Epithelial cell of proximal tubule (primary cell): Measurements from ENCODE around the gene CYRIA. TPM values are rescaled to one million over a fixed set of nuclear protein-coding genes. Genes with fewer than 3 reads are reported as not detected.

Experiments
- DNase-seq: peaks from one replicate; pipeline ENCODE4 v3.0.0-alpha.2; 2011; ENCODE audit warnings: low read depth
- H3K4me3 ChIP-seq: 2 replicates; pipeline ENCODE4 v1.5.1; 2011; ENCODE audit warnings: low read depth, mild to moderate bottlenecking, low read length
- total RNA-seq: library from RNA; depleted of rRNA; stranded (reverse); fragments of >200 nt; gene quantifications from 2 replicates; pipeline ENCODE4 v1.2.3, GENCODE V29; 2015
- TF ChIP-seq, protein P1 (sequence below): conservative IDR thresholded peaks from 2 replicates; pipeline ENCODE4 v1.5.1; 2012; ENCODE audit warnings: low read depth, mild to moderate bottlenecking, low read length

Gene CYRIA
- total RNA-seq, 1 donor from 2014 or later, result 2.0 TPM

DNA sequence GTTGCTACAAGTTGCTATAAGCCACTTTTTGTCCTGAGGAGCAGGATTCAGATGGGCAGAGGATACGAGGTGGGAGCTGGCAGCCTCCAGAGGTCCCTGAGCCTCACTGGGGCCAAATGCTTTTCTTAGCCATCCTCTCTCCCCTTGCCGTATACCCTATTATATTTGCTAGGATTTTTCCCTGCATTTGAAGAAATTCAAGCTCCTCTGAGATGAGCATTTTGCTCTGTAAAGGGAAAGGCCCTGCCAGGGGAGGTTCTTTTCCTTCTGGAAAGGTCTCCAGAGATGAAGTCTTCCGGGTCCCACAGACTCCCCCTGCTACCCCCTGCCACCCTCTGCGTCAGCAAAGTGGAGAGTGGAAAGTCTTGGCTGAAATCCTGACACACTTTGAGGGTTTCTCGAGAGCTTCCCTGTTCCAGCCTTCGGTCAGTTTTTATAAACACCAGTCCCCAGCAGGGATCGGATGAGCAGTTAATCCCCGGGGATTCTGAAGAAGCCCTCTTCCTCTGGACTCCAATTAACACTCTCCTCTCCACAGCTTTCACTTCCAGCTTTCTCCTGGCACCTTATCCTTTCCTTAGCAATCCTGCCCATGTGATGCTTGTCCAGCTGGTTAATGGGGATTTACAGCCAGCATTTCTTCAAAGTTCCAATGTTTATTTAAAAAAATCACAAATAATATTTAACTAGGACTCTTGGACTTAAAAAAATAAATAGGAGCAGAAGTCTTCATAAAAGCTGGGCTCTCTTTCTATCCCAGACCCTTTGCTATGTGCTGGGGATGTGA is 13.1 kb downstream of the CYRIA start:
- TF ChIP-seq, protein P1, sequence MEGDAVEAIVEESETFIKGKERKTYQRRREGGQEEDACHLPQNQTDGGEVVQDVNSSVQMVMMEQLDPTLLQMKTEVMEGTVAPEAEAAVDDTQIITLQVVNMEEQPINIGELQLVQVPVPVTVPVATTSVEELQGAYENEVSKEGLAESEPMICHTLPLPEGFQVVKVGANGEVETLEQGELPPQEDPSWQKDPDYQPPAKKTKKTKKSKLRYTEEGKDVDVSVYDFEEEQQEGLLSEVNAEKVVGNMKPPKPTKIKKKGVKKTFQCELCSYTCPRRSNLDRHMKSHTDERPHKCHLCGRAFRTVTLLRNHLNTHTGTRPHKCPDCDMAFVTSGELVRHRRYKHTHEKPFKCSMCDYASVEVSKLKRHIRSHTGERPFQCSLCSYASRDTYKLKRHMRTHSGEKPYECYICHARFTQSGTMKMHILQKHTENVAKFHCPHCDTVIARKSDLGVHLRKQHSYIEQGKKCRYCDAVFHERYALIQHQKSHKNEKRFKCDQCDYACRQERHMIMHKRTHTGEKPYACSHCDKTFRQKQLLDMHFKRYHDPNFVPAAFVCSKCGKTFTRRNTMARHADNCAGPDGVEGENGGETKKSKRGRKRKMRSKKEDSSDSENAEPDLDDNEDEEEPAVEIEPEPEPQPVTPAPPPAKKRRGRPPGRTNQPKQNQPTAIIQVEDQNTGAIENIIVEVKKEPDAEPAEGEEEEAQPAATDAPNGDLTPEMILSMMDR, result no peak

DNA sequence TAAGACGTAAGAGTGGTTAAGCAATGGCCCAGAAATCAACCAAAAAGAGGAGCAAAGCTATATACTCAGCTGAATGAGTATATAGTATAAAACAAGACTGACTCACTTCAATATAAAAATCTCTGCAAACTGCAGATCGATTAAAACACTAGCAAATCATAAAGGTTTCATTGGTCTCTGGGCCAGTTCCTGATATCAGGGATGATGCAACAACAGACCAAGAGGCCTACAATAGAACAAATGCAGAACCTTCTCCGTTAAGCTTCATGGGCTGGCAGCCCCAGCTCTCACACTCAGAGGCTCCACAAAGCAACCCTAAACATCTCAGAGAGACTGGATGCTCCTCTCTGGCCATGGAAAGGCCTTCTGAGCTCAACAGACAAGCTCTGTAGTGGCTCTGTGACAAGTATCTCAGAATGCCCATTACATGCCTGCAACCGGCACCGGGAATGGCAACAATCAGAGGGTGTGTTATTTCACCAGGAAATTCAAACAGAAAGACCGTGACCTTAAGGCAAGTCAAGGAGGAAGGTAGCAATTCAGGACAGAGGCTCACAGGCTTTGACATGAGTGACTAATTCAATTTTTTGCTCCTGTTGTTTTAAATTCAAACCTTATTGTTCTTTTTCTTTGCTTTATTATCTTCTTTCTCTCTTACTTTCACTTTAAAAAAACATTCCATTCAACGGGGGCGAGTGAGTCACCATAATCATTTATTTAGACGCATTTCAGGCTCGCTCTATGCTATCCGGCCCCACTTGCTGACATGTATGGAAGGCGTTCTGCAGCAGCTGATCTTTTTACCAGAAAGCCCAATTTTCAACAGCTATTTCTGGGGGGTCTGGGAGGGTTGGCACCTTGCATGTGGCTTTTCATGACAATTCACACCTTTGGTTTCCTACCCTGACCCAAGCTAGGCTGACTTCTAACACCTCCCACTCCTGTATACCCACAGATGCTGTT is 15.1 kb downstream of the CYRIA start:
- TF ChIP-seq, protein P1, result no peak
- no peak for DNase-seq
- peak overlapping the region; percentile 11 for H3K4me3 ChIP-seq

More for the DNA sequence above, 13.1 kb downstream of the CYRIA start:
- no peak for DNase-seq
- H3K4me3 ChIP-seq, result no peak overlapping the region

DNA sequence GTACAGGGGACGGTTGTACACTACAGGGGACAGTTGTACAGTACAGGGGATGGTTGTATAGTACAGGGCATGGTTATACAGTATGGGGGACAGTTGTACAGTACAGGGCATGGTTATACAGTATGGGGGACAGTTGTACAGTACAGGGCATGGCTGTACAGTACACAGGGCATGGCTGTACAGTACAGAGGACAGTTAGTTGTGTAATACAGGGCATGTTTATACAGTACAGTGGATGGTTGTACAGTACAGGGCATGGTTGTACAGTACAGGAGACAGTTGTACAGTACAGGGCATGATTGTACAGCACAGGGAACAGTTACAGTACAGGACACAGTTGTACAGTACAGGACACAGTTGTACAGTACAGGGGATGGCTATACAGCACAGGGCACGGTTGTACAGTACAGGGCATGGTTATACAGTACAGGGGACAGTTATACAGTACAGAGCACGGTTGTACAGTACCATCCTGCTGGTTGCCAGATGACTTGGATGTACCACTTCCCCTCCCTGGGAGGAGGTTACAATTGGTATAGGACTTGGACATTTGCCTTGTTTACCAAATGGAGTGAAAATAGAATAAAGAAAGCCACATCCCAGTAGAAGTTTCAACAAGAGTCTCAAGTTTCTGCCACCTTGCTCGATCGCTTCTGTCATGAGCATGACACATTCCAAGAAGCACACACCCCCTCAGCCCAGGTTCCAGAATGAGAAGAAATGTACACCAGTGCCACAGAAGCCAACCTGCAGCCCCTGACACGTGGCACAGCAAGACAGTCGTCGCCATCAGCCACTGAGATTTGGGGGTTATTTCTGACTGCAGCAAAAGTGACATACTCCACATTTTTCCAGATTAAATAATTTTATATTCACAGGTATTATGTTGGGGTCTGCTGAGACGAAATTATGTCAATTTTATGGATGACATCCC is 16.0 kb downstream of the CYRIA start:
- no peak overlapping the region for H3K4me3 ChIP-seq
- TF ChIP-seq, protein P1, result no peak
- no peak for DNase-seq

DNA sequence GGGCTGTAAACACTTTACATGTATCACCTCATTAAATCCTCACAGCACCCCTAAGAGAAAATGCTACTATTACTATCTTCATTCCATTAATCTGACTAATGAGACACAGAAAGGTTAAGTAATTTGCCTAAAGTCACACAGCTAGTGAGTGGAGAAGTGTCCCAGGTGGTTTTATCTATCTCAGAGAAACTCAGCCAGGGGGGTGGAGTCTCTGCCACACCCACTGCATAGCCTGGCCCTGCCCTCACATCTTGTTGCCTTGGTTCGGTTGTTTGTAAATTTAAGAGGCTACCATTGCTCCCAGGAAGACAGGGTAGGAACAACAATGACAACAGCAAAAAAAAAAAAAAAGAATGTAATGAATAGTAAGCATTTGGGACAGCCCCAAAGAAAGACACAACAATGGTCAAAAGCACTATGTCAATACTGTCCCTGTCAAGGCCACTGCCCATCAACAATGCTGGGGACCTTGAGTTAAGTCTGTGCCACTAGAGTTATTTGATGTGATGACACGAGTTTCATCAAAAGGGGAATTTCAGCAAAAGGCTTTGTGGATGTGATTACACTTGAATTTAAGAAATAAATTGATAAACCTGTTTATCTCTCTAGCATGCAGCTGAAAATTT is 17.5 kb downstream of the CYRIA start:
- no peak overlapping the region for H3K4me3 ChIP-seq
- no peak for DNase-seq
- TF ChIP-seq, protein P1, result no peak

DNA sequence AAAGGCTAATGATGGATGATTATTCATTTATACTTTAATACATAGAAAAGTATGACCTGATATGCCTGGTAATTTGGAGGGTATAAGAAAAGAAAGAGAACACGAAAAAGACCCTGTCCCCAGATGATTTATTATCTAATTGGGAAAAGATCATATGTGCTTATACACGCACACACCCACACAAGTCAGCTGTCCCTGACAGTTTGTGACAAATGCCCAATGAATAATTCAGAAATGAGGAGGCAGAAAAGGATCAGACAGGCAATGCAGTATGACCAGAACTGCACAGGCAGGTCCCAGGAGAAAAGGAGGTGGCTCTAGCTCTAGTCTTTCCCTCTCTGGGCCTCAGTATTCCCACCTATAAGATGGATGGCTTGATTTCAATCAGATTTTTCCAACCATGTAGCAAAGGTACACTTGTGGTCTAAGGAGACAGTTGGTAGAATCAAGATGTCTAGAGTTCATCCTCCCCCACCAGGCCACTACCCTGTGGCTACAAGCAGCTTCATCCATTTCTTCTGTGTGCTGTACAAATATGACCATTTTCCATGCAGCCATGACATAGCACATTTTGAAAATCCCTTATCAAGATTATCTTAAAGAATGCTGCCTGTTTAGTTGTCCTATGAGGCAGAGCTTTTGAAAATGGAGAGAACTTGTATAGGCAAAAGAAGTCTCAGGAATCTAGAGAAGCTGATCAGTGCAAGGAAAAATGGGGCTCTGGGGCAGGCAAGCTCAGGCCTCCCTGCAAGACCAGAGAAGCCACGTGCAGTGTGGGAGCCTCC is 19.7 kb downstream of the CYRIA start:
- TF ChIP-seq, protein P1, result no peak
- DNase-seq, result no peak
- H3K4me3 ChIP-seq, result no peak overlapping the region
